T47D (cell line): ENCODE data around the gene PTCH1.

Experiments
- DNase-seq, 2 experiments: peaks; one replicate each; pipeline versions ENCODE4 v3.0.0 to v3.0.0-alpha.2; 2011 to 2012; ENCODE audit warnings: low read depth in 1 of 2, low spot score in 1 of 2
- JUND ChIP-seq: IDR thresholded peaks from 2 replicates; pipeline ENCODE4 v1.6.1; 2012; ENCODE audit warnings: low read depth
- in situ Hi-C: cut with HindIII; loops from 2 replicates; pipeline ENCODE4 v1.10.0; 2016; ENCODE audit warnings: low sequenced_read_pairs, low pct_unique_long_range_greater_than_20kb

The PTCH1 gene

GRCh38 chr9:95502248-95502647 lies 14.5 kb downstream of the PTCH1 start:
- no peak for DNase-seq
- in situ Hi-C loops: no loop called here
- TF ChIP-seq JUND: no peak

GRCh38 chr9:95499847-95500246 lies 16.9 kb downstream of the PTCH1 start:
- in situ Hi-C loops: no loop called here
- TF ChIP-seq JUND: no peak

DNA sequence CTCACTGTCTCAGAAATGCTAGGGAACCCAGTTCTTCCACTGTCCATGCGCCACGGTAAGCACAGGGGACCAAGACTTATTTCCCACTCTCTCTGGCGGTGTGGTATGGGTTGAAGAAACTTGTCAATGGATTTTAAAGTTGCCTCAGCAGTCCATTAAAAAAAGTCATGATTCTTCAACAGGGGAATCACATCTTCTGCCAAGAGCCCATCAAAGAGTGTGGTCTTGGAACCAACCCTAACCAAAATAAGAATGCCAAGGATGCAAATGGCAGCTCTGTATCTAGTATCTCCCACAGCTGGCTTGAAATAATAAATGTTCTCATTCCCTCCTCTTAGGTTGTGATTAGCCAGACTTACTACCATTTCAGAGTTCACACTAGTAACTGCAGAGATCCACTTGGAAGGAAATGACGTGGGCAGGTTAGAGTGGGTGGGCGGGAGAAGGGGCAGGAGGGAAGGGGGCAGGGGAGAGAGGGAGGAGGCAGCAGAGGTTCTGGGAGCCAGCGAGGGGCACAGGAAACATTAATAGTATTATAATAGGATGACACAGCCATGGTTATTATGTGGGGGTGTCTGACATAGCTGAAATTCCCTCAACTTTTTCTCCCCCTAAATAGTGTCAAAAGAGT lies 17.6 kb downstream of the PTCH1 start:
- TF ChIP-seq JUND: no peak
- in situ Hi-C loops: no loop called here
- DNase-seq: no peak

More at GRCh38 chr9:95499847-95500246, 16.9 kb downstream of the PTCH1 start:
- peak in 1 of 2 experiments; percentile 67 for DNase-seq

DNA sequence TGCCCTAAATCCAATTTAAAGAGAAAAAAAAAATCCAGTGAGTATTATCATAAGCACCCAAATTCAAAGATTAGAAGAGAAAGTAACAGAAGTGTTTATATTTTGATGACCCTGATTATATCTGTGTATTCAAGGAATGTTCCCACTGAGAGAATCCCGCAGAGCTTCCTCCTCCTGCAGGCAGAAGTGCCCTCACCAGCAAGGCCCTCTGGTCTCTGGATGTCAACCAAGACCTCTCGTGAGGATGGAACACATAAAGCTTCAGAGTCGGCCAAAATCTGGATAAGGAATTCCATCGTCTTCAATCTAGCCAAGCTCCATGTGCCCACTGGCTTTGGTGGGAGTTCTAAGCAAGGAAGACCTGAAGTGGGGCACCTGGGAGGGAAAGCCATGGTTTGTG lies 18.1 kb downstream of the PTCH1 start:
- DNase-seq: no peak
- no peak for TF ChIP-seq JUND
- in situ Hi-C loops: no loop called here

GRCh38 chr9:95497772-95498171 lies 19.0 kb downstream of the PTCH1 start:
- DNase-seq: no peak
- in situ Hi-C loops: no loop called here

GRCh38 chr9:95496687-95497086 lies 20.1 kb downstream of the PTCH1 start:
- DNase-seq: no peak
- in situ Hi-C loops: no loop called here
- no peak for TF ChIP-seq JUND

More at GRCh38 chr9:95497772-95498171, 19.0 kb downstream of the PTCH1 start:
- TF ChIP-seq JUND: no peak

DNA sequence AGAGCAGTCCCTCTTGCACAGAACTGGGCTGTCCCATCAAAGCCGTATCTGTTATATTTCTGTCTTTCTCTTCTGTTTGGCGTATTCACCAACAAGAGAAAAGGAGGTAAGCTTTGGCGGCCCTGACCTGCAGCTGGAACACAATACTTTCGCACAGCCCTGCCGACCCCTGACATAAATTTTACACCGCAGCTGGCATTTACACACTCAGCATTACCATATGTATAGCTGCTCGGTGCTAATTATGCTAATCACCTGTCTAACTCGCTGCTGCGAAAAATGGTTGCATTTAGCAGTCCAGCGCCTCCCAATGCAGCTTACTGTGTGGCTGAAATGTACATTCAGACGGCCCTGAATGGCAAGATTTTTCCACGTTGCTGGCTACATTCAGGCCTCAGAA lies 20.8 kb downstream of the PTCH1 start:
- no peak for DNase-seq
- no peak for TF ChIP-seq JUND

DNA sequence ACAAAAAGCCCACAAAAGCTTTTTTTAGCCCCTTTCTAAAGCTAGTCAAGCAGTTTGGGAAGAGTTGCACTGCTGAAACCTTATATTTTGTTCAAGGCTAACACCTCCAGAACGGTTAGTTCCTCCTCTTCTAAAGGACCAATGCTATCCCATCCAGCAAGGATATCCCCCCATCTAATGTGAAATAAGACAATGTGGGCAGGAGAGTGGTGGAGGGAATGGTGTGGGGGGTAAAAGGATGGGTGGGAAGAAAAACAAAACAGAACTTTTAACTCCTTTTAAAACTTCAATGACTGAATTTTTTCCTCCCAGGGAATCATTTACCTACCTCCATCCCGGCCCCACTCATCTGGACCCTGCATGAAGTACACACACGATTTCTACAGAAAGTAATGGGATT lies 21.2 kb downstream of the PTCH1 start:
- TF ChIP-seq JUND: no peak
- in situ Hi-C loops: no loop called here
- no peak for DNase-seq

More for the DNA sequence above, 20.8 kb downstream of the PTCH1 start:
- in situ Hi-C loops: no loop called here

DNA sequence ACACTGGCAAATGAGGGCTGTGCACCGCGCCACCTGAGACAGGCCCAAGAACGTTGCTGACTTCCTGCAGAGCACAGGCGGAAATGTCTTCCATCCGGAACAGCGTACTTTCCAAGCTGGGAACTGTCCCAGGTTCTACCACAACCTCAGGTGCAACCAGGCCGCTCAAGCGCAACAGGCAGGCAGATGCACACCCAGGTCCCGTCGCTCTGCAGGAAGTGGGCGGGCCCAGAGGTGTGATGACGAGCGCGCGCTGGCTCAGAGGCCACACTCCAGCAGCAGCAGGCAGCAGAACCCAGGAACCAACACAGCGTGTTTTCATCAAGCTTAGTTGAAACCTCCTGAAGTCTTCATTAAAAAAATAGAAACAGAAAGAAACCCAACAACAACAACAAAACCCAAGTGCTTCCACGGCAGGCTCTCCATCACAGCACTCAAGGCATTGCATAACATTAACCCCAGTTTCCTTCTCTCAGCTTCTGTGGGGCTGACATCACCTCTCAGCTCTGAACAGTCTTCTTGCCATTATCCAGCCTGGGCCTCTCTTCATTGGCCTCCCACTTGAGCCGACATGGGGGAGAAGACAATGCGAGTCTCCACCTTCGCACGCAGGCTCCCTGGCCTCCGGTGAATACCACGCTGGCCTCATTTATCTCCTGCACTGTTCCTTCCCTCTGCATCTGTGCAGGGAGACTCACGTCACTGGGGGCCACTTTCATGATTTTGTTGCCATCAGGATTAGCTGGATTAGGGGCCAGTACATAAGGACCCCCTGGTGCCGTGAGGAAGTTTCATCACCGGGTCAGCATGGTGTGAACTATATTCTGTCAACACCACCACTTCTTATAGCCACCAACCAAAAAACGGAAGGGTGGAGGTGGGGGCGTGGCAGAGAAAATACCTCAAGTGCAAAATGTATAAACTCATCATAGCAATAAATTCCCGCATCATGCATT lies 22.1 kb downstream of the PTCH1 start:
- no peak for TF ChIP-seq JUND
- no peak for DNase-seq
- in situ Hi-C loops: no loop called here

DNA sequence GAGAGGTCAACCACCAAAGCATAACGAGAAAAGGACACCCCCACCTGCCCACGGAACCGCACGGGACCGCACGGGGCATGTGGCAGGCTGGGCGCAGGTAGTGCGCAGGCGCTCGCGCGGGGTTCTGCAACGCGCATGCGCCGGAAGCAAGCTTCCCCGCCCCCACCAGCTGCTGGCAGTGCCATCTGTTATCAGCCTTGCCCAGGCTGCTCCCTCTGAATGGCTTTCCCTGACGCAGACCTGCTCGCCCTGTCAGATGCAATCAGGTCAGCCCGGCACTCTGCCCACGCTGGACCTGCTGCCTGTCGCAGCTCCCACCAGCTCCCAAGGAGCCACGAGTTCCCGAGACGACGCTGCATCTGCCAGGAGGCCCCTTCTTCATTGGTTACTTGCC lies 22.8 kb downstream of the PTCH1 start:
- no peak for DNase-seq
- TF ChIP-seq JUND: no peak
- in situ Hi-C loops: no loop called here

- in situ Hi-C loops: no loop called here
- DNase-seq: no peak
- TF ChIP-seq JUND: no peak
Observed at GRCh38 chr9:95493402-95493801, 23.4 kb downstream of the PTCH1 start.

GRCh38 chr9:95491543-95492320 lies 25.0 kb downstream of the PTCH1 start:
- in situ Hi-C loops: no loop called here
- no peak for DNase-seq
- no peak for TF ChIP-seq JUND
